NCI-H2107 treated with DMSO at 0.1 percent for 48 hours (cell line): ENCODE results near the gene SPINT4.
"Not testable (repeated sequence)": the region's sequence is repeated elsewhere in the genome, so short reads cannot be mapped to it uniquely, and the experiment has no call there.

Experiments used
- DNase-seq: peaks from one replicate; lab custom pipeline; 2025; ENCODE audit not compliant: unreplicated experiment; lab: John Stamatoyannopoulos, UW

Gene SPINT4

GRCh38 chr20:45722047-45722446 is at the start of gene SPINT4:
SPINT4 (plus strand) TSS chr20:45722347; CDS start chr20:45722368, 21 bp downstream.
- no peak for DNase-seq

GRCh38 chr20:45672765-45673164 is 49.4 kb upstream of the SPINT4 start:
- no peak for DNase-seq

GRCh38 chr20:45679650-45680049 is 42.5 kb upstream of the SPINT4 start:
- no peak for DNase-seq

- DNase-seq, result no peak
These were observed 36.3 kb upstream of the SPINT4 start for GRCh38 chr20:45685896-45686295.

- not testable (repeated sequence) for DNase-seq
These were observed 28.8 kb upstream of the SPINT4 start for GRCh38 chr20:45693346-45693745.

GRCh38 chr20:45695496-45695895 is 26.7 kb upstream of the SPINT4 start:
- no peak for DNase-seq

- no peak for DNase-seq
These were observed 21.0 kb upstream of the SPINT4 start for GRCh38 chr20:45701104-45701503.

- no peak for DNase-seq
These were observed 20.3 kb upstream of the SPINT4 start, which contains the start of gene WFDC13 for GRCh38 chr20:45701873-45702272. WFDC13 (plus strand) TSS chr20:45702038; CDS start chr20:45702124, 86 bp downstream.

- peak; percentile 3 for DNase-seq
These were observed 17.0 kb upstream of the SPINT4 start, which contains the start of gene WFDC10B for GRCh38 chr20:45704969-45705637. WFDC10B (minus strand) TSS chr20:45705019; CDS start chr20:45685992, 19,027 bp downstream.

- DNase-seq, result not testable (repeated sequence)
These were observed 5.9 kb upstream of the SPINT4 start for GRCh38 chr20:45716141-45716688.

- DNase-seq, result no peak
These were observed 3.0 kb downstream of the SPINT4 start for GRCh38 chr20:45725134-45725533.

- no peak for DNase-seq
These were observed 4.9 kb downstream of the SPINT4 start for GRCh38 chr20:45727044-45727443.

- DNase-seq, result no peak
These were observed 10.1 kb downstream of the SPINT4 start for GRCh38 chr20:45732199-45732598.

- no peak for DNase-seq
These were observed 13.4 kb downstream of the SPINT4 start for GRCh38 chr20:45735552-45735951.

- no peak for DNase-seq
These were observed 13.8 kb downstream of the SPINT4 start for GRCh38 chr20:45735988-45736387.

- no peak for DNase-seq
These were observed 20.4 kb downstream of the SPINT4 start for GRCh38 chr20:45742596-45742995.

GRCh38 chr20:45745015-45745414 is 22.9 kb downstream of the SPINT4 start:
- DNase-seq, result no peak

- no peak for DNase-seq
These were observed 29.6 kb downstream of the SPINT4 start for GRCh38 chr20:45751721-45752120.

GRCh38 chr20:45752746-45753145 is 30.6 kb downstream of the SPINT4 start:
- DNase-seq, result no peak

- no peak for DNase-seq
These were observed 35.9 kb downstream of the SPINT4 start for GRCh38 chr20:45758096-45758495.

- not testable (repeated sequence) for DNase-seq
These were observed 37.8 kb downstream of the SPINT4 start for GRCh38 chr20:45759921-45760320.

- not testable (repeated sequence) for DNase-seq
These were observed 39.8 kb downstream of the SPINT4 start for GRCh38 chr20:45761966-45762365.
